ENCODE data around the gene TPCN1.
A peak's percentile ranks its signal among the peaks of the same experiment; 100 is the strongest.

Gene TPCN1

GRCh38 chr12:113318046-113318656, 96.9 kb downstream of the TPCN1 start:
- peaks cover 0 to 28% of the 10 kb centered on the region in 2 experiments; a peak in 1 of 3 replicates for H3K36me3 ChIP-seq (ENCODE audit: control insufficient read depth in 2 of 2, insufficient read depth in 1 of 2, low read length in 2 of 2)
- POLR2A ChIA-PET, result no interaction called here

GRCh38 chr12:113318900-113319628, 97.8 kb downstream of the TPCN1 start:
- no peaks in the 10 kb centered on the region for H3K9me3 ChIP-seq (ENCODE audit: control insufficient read depth, insufficient read depth, low read depth, low read length)
- no peaks in the 10 kb centered on the region for H3K4me1 ChIP-seq (ENCODE audit: control insufficient read depth, insufficient read depth, low read length)
- CTCF ChIA-PET, result interaction anchor here (1.3 kb wide), 1 partner anchor 106 kb away, joined by 6 read pairs; no protein-coding TSS in a partner anchor
- no peak overlapping the region for H3K27ac ChIP-seq (ENCODE audit: extremely low read depth, low read depth, low read length)
- no peak overlapping the region for H3K4me3 ChIP-seq (ENCODE audit: low read depth, low read length)
- POLR2A ChIA-PET, result interaction anchor here (0.8 kb wide), 1 partner anchor 16 kb away, joined by 3 read pairs; the partner anchor contains the start of gene SLC8B1
- peaks cover 0 to 27% of the 10 kb centered on the region in 2 experiments; a peak in 1 of 3 replicates for H3K36me3 ChIP-seq (ENCODE audit: control insufficient read depth in 2 of 2, insufficient read depth in 1 of 2, low read length in 2 of 2)
- peak; percentile 99 for TF ChIP-seq ZNF391 (tag by site-specific recombination; IDR thresholded peaks at IDR 0.05; ENCODE audit: borderline replicate concordance, low read depth)
- TF ChIP-seq SP7 (tag by site-specific recombination; IDR thresholded peaks at IDR 0.05), result no peak
- TF ChIP-seq, protein P1, sequence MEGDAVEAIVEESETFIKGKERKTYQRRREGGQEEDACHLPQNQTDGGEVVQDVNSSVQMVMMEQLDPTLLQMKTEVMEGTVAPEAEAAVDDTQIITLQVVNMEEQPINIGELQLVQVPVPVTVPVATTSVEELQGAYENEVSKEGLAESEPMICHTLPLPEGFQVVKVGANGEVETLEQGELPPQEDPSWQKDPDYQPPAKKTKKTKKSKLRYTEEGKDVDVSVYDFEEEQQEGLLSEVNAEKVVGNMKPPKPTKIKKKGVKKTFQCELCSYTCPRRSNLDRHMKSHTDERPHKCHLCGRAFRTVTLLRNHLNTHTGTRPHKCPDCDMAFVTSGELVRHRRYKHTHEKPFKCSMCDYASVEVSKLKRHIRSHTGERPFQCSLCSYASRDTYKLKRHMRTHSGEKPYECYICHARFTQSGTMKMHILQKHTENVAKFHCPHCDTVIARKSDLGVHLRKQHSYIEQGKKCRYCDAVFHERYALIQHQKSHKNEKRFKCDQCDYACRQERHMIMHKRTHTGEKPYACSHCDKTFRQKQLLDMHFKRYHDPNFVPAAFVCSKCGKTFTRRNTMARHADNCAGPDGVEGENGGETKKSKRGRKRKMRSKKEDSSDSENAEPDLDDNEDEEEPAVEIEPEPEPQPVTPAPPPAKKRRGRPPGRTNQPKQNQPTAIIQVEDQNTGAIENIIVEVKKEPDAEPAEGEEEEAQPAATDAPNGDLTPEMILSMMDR (tag by site-specific recombination; IDR thresholded peaks at IDR 0.05), result no peak
- no peak for TF ChIP-seq ZNF664 (tag by site-specific recombination; IDR thresholded peaks at IDR 0.05)

More at GRCh38 chr12:113318046-113318656, 96.9 kb downstream of the TPCN1 start:
- TF ChIP-seq ZNF513 (tag by site-specific recombination; IDR thresholded peaks at IDR 0.05) (no peak), ZSCAN4 (tag by site-specific recombination; IDR thresholded peaks at IDR 0.05) (peak; percentile 54)
- Histone ChIP-seq H3K9me3 (ENCODE audit: control insufficient read depth, insufficient read depth, low read depth, low read length) (no peaks in the 10 kb centered on the region), H3K4me3 (ENCODE audit: low read depth, low read length) (no peak overlapping the region), H3K27ac (ENCODE audit: extremely low read depth, low read depth, low read length) (no peak overlapping the region), H3K4me1 (ENCODE audit: control insufficient read depth, insufficient read depth, low read length) (no peaks in the 10 kb centered on the region)
- CTCF ChIA-PET, result no interaction called here

DNA sequence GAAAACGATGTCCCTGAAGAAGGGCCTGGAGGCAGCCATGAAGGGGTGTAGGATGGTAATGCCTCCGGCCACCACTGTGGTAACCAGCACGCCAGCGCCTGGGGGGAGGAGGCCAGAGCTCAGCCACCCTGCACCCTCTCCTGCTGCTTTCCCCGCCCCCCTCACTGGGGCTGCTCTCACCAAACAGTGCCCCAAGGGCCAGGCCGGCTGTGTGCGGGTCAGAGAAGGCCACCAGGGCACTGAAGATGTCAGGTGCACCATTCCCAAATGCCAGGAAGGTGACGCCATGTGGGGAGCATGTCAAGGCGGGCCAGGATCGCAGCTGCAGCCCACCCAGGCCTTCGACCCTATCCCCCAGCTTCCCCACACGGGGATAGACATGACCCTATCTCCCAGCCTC, 99.1 kb downstream of the TPCN1 start:
- Histone ChIP-seq H3K9me3 (ENCODE audit: control insufficient read depth, insufficient read depth, low read depth, low read length) (no peaks in the 10 kb centered on the region), H3K36me3 (ENCODE audit: control insufficient read depth in 2 of 2, insufficient read depth in 1 of 2, low read length in 2 of 2) (peaks cover 0 to 24% of the 10 kb centered on the region in 2 experiments; a peak in 1 of 3 replicates), H3K4me3 (ENCODE audit: low read depth, low read length) (no peak overlapping the region), H3K27ac (ENCODE audit: extremely low read depth, low read depth, low read length) (no peak overlapping the region), H3K4me1 (ENCODE audit: control insufficient read depth, insufficient read depth, low read length) (no peaks in the 10 kb centered on the region)
- POLR2A ChIA-PET, result interaction anchor here (0.7 to 0.8 kb wide), 2 partner anchors 9 to 15 kb away, joined by 3 to 4 read pairs; partner anchors contain the start of gene SLC8B1
- CTCF ChIA-PET, result no interaction called here
- TF ChIP-seq ZFP37 (tag by site-specific recombination; IDR thresholded peaks at IDR 0.05) (no peak), HOXC10 (CRISPR knock-in tag; IDR thresholded peaks at IDR 0.05) (no peak), HOXD13 (CRISPR knock-in tag; IDR thresholded peaks at IDR 0.05; ENCODE audit: borderline replicate concordance) (no peak), ZNF391 (tag by site-specific recombination; IDR thresholded peaks at IDR 0.05; ENCODE audit: borderline replicate concordance, low read depth) (no peak), ZNF654 (tag by site-specific recombination; IDR thresholded peaks at IDR 0.05; ENCODE audit: low read depth) (no peak), ZNF610 (tag by site-specific recombination; IDR thresholded peaks at IDR 0.05; ENCODE audit: borderline replicate concordance) (no peak), ZNF501 (tag by site-specific recombination; IDR thresholded peaks at IDR 0.05) (no peak), ZNF513 (tag by site-specific recombination; IDR thresholded peaks at IDR 0.05) (no peak), TRIM28 (IDR thresholded peaks at IDR 0.05; ENCODE audit: borderline replicate concordance, low read length) (no peak), ZNF223 (tag by site-specific recombination; IDR thresholded peaks at IDR 0.05) (no peak)
- TF ChIP-seq, protein P2, sequence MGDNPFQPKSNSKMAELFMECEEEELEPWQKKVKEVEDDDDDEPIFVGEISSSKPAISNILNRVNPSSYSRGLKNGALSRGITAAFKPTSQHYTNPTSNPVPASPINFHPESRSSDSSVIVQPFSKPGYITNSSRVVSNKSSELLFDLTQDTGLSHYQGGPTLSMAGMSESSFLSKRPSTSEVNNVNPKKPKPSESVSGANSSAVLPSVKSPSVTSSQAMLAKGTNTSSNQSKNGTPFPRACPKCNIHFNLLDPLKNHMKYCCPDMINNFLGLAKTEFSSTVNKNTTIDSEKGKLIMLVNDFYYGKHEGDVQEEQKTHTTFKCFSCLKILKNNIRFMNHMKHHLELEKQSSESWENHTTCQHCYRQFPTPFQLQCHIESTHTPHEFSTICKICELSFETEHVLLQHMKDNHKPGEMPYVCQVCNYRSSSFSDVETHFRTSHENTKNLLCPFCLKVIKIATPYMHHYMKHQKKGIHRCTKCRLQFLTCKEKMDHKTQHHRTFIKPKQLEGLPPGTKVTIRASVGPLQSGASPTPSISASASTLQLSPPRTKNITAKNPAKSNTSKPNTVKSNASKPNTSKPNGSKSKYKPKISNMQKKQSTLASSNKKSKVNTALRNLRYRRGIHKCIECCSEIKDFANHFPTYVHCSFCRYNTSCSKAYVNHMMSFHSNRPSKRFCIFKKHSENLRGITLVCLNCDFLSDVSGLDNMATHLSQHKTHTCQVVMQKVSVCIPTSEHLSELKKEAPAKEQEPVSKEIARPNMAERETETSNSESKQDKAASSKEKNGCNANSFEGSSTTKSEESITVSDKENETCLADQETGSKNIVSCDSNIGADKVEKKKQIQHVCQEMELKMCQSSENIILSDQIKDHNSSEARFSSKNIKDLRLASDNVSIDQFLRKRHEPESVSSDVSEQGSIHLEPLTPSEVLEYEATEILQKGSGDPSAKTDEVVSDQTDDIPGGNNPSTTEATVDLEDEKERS (tag by site-specific recombination; IDR thresholded peaks at IDR 0.05), result no peak
- TF ChIP-seq, protein P3, sequence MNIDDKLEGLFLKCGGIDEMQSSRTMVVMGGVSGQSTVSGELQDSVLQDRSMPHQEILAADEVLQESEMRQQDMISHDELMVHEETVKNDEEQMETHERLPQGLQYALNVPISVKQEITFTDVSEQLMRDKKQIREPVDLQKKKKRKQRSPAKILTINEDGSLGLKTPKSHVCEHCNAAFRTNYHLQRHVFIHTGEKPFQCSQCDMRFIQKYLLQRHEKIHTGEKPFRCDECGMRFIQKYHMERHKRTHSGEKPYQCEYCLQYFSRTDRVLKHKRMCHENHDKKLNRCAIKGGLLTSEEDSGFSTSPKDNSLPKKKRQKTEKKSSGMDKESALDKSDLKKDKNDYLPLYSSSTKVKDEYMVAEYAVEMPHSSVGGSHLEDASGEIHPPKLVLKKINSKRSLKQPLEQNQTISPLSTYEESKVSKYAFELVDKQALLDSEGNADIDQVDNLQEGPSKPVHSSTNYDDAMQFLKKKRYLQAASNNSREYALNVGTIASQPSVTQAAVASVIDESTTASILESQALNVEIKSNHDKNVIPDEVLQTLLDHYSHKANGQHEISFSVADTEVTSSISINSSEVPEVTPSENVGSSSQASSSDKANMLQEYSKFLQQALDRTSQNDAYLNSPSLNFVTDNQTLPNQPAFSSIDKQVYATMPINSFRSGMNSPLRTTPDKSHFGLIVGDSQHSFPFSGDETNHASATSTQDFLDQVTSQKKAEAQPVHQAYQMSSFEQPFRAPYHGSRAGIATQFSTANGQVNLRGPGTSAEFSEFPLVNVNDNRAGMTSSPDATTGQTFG (tag by site-specific recombination; IDR thresholded peaks at IDR 0.05; ENCODE audit: borderline replicate concordance), result no peak

Measured in HEK293 (cell line).